Caco-2 (cell line): ENCODE data around the gene KATNAL1. TPM values are rescaled to one million over a fixed set of nuclear protein-coding genes. Genes with fewer than 3 reads are reported as not detected.

ENCODE experiments used
- BruUV-seq: library from RNA; stranded (reverse); fragments of 400-500 nt; replicated peaks from 2 replicates; lab custom pipeline; 2021; lab: Mats Ljungman, UMichigan
- CTCF ChIA-PET: fragments of 300-600 bp; sonication (Branson Sonifier 250); formaldehyde crosslinking; loops from one replicate; lab custom pipeline; 2022; ENCODE audit warnings: antibody characterized with exemption; lab: Charles Lee
- POLR2A ChIA-PET: fragments of 300-600 bp; sonication (Branson Sonifier 250); formaldehyde crosslinking; loops from one replicate; lab custom pipeline; 2022; ENCODE audit warnings: antibody characterized with exemption; lab: Charles Lee
- DNase-seq, 2 experiments: peaks; one replicate each; pipeline versions ENCODE4 v3.0.0 to v3.0.0-alpha.2; 2020 to 2022
- H3K27me3 ChIP-seq: replicated peaks from 2 replicates; pipeline ENCODE4 v1.6.0; 2011; ENCODE audit warnings: low read length; ENCODE audit not compliant: control insufficient read depth, insufficient read depth
- H3K36me3 ChIP-seq: 2 replicates; pipeline ENCODE4 v1.5.1; 2011; ENCODE audit warnings: low read length; ENCODE audit not compliant: control insufficient read depth, insufficient read depth
- H3K4me1 ChIP-seq: fragments of 250-450 bp; sonication (Bioruptor Pico); 2 replicates; pipeline ENCODE4 v1.5.1; 2020; ENCODE audit warnings: mild to moderate bottlenecking
- H3K4me3 ChIP-seq: 2 replicates; pipeline ENCODE4 v1.5.1; 2011; ENCODE audit warnings: low read depth, mild to moderate bottlenecking, control low read depth, low read length
- H3K9me3 ChIP-seq: fragments of 250-450 bp; sonication (Bioruptor Pico); 2 replicates; pipeline ENCODE4 v1.5.1; 2020; ENCODE audit warnings: mild to moderate bottlenecking, moderate library complexity
- H3K27ac Mint-ChIP-seq: one replicate; pipeline ENCODE4 v1.8.0; 2022; ENCODE audit warnings: mixed read lengths; ENCODE audit not compliant: unreplicated experiment
- H3K27me3 Mint-ChIP-seq: one replicate; pipeline ENCODE4 v1.8.0; 2022; ENCODE audit warnings: mixed read lengths; ENCODE audit not compliant: insufficient read depth, unreplicated experiment
- H3K36me3 Mint-ChIP-seq: one replicate; pipeline ENCODE4 v1.8.0; 2022; ENCODE audit warnings: mild to moderate bottlenecking, mixed read lengths; ENCODE audit not compliant: insufficient read depth, unreplicated experiment
- H3K4me1 Mint-ChIP-seq: one replicate; pipeline ENCODE4 v1.8.0; 2022; ENCODE audit warnings: low read depth, mixed read lengths; ENCODE audit not compliant: unreplicated experiment
- H3K4me3 Mint-ChIP-seq: one replicate; pipeline ENCODE4 v1.8.0; 2022; ENCODE audit warnings: mild to moderate bottlenecking, moderate library complexity, mixed read lengths; ENCODE audit not compliant: unreplicated experiment
- H3K9me3 Mint-ChIP-seq: one replicate; pipeline ENCODE4 v1.8.0; 2022; ENCODE audit warnings: mixed read lengths; ENCODE audit not compliant: unreplicated experiment
- CTCF ChIP-seq, 2 experiments: fragments of 200-600 bp in 1 of 2; IDR thresholded peaks; 1 replicate in 1 of 2; 2 replicates in 1 of 2; pipeline versions ENCODE4 v1.5.1 to v1.8.0; 2011 to 2022; ENCODE audit warnings: antibody characterized with exemption in 1 of 2, control low read depth in 1 of 2, inconsistent platforms in 1 of 2, low read depth in 1 of 2, low read length in 1 of 2, mild to moderate bottlenecking in 1 of 2, moderate library complexity in 1 of 2; ENCODE audit not compliant: insufficient read depth in 1 of 2, severe bottlenecking in 1 of 2, unreplicated experiment in 1 of 2
- intact Hi-C: fragments of 100-400 bp; cut with micrococcal nuclease; formaldehyde crosslinking; loops from one replicate; pipeline ENCODE4 v1.10.0; 2022; ENCODE audit not compliant: unreplicated experiment
- total RNA-seq: library from RNA; stranded (reverse); gene quantifications from 2 replicates; pipeline ENCODE4 v1.2.3, GENCODE V29; 2022

The KATNAL1 gene
- total RNA-seq, 1 experiment from 2014 or later, result 8.1 TPM

GRCh38 chr13:30318026-30318425, 10.7 kb upstream of the KATNAL1 start:
- no peaks in the 10 kb centered on the region for H3K36me3 Mint-ChIP-seq
- H3K4me3 Mint-ChIP-seq, result no peak overlapping the region
- Histone ChIP-seq H3K27me3 (no peaks in the 10 kb centered on the region), H3K9me3 (no peaks in the 10 kb centered on the region), H3K4me3 (no peak overlapping the region), H3K36me3 (no peaks in the 10 kb centered on the region), H3K4me1 (peaks cover 10% of the 10 kb centered on the region)
- POLR2A ChIA-PET, result no interaction called here
- no peaks in the 10 kb centered on the region for H3K9me3 Mint-ChIP-seq
- BruUV-seq, result no TSS peak
- TF ChIP-seq CTCF (IDR thresholded peaks at IDR 0.05; ENCODE audit: insufficient read depth in 1 of 2, low read depth in 1 of 2, low read length in 1 of 2, severe bottlenecking in 1 of 2, unreplicated experiment in 1 of 2), result no peak
- no peak overlapping the region for H3K27ac Mint-ChIP-seq
- DNase-seq, result no peak
- peaks cover 4% of the 10 kb centered on the region for H3K27me3 Mint-ChIP-seq
- CTCF ChIA-PET, result no interaction called here
- intact Hi-C loops, result no loop called here
- peaks cover 8% of the 10 kb centered on the region for H3K4me1 Mint-ChIP-seq

- CTCF ChIA-PET, result no interaction called here
- Histone ChIP-seq H3K9me3 (no peaks in the 10 kb centered on the region), H3K4me3 (no peak overlapping the region), H3K4me1 (no peaks in the 10 kb centered on the region), H3K27me3 (no peaks in the 10 kb centered on the region), H3K36me3 (no peaks in the 10 kb centered on the region)
- Mint-ChIP-seq H3K4me1 (no peaks in the 10 kb centered on the region), H3K4me3 (no peak overlapping the region), H3K27me3 (peaks cover 4% of the 10 kb centered on the region), H3K9me3 (no peaks in the 10 kb centered on the region), H3K36me3 (no peaks in the 10 kb centered on the region), H3K27ac (no peak overlapping the region)
- POLR2A ChIA-PET, result no interaction called here
- no peak for DNase-seq
- BruUV-seq, result no TSS peak
- intact Hi-C loops, result no loop called here
- TF ChIP-seq CTCF (IDR thresholded peaks at IDR 0.05; ENCODE audit: insufficient read depth in 1 of 2, low read depth in 1 of 2, low read length in 1 of 2, severe bottlenecking in 1 of 2, unreplicated experiment in 1 of 2), result no peak
Observed at GRCh38 chr13:30314562-30314961, 7.2 kb upstream of the KATNAL1 start.

GRCh38 chr13:30314069-30314468, 6.7 kb upstream of the KATNAL1 start:
- H3K27me3 ChIP-seq, result no peaks in the 10 kb centered on the region
- ChIA-PET POLR2A (no interaction called here), CTCF (no interaction called here)
- Mint-ChIP-seq H3K4me3 (no peak overlapping the region), H3K27me3 (peaks cover 7% of the 10 kb centered on the region), H3K27ac (no peak overlapping the region), H3K4me1 (no peaks in the 10 kb centered on the region), H3K9me3 (no peaks in the 10 kb centered on the region), H3K36me3 (no peaks in the 10 kb centered on the region)
- DNase-seq, result no peak
- H3K9me3 ChIP-seq, result no peaks in the 10 kb centered on the region
- no TSS peak for BruUV-seq
- intact Hi-C loops, result no loop called here
- no peaks in the 10 kb centered on the region for H3K4me1 ChIP-seq
- no peaks in the 10 kb centered on the region for H3K36me3 ChIP-seq
- no peak for TF ChIP-seq CTCF (IDR thresholded peaks at IDR 0.05; ENCODE audit: insufficient read depth in 1 of 2, low read depth in 1 of 2, low read length in 1 of 2, severe bottlenecking in 1 of 2, unreplicated experiment in 1 of 2)
- no peak overlapping the region for H3K4me3 ChIP-seq
